Esophagus squamous epithelium (tissue), 4 donors: Measurements from ENCODE around the gene NAA60.

Experiments
- POLR2A ChIP-seq, 4 donors: fragments of 450-650 bp; IDR thresholded peaks; one replicate each; pipeline ENCODE4 v1.6.1; 2017; ENCODE audit warnings: antibody characterized with exemption in 4 of 4, mild to moderate bottlenecking in 4 of 4, moderate library complexity in 3 of 4
- TF ChIP-seq, protein P1 (sequence below), 6 experiments: fragments of 450-650 bp in 4 of 6; fragments of 200-600 bp in 2 of 6; sonication (generic) in 2 of 6; IDR thresholded peaks; one replicate each; pipeline ENCODE4 v1.5.1; 2016 to 2019; ENCODE audit warnings: antibody characterized with exemption in 6 of 6, mild to moderate bottlenecking in 4 of 6, moderate library complexity in 4 of 6

- TF ChIP-seq, protein P1, sequence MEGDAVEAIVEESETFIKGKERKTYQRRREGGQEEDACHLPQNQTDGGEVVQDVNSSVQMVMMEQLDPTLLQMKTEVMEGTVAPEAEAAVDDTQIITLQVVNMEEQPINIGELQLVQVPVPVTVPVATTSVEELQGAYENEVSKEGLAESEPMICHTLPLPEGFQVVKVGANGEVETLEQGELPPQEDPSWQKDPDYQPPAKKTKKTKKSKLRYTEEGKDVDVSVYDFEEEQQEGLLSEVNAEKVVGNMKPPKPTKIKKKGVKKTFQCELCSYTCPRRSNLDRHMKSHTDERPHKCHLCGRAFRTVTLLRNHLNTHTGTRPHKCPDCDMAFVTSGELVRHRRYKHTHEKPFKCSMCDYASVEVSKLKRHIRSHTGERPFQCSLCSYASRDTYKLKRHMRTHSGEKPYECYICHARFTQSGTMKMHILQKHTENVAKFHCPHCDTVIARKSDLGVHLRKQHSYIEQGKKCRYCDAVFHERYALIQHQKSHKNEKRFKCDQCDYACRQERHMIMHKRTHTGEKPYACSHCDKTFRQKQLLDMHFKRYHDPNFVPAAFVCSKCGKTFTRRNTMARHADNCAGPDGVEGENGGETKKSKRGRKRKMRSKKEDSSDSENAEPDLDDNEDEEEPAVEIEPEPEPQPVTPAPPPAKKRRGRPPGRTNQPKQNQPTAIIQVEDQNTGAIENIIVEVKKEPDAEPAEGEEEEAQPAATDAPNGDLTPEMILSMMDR (IDR thresholded peaks at IDR 0.05), result no peak
- no peak for TF ChIP-seq POLR2A (IDR thresholded peaks at IDR 0.05)
These were observed 54.3 kb downstream of the NAA60 start for GRCh38 chr16:3497771-3498170.
